Hematopoietic multipotent progenitor cell treated with erythropoietin and hydrocortisone succinate and interleukin-3 and kit ligand, for 15 days (in vitro differentiated cells): ENCODE results near the gene TEPSIN.
"Not testable (repeated sequence)": the region's sequence is repeated elsewhere in the genome, so short reads cannot be mapped to it uniquely, and the experiment has no call there.

Source experiments
- DNase-seq: peaks from one replicate; pipeline ENCODE4 v3.0.0-alpha.2; 2015; ENCODE audit warnings: low spot score

TEPSIN gene

GRCh38 chr17:81236784-81237183 is 2.1 kb downstream of the TEPSIN start:
- no peak for DNase-seq

- no peak for DNase-seq
These were observed 2.8 kb downstream of the TEPSIN start for GRCh38 chr17:81235822-81236740.

GRCh38 chr17:81234940-81235821 is 3.7 kb downstream of the TEPSIN start:
- DNase-seq = no peak

- no peak for DNase-seq
These were observed 4.4 kb downstream of the TEPSIN start for GRCh38 chr17:81234506-81234855.

- no peak for DNase-seq
These were observed 4.9 kb downstream of the TEPSIN start for GRCh38 chr17:81233811-81234505.

- no peak for DNase-seq
These were observed 5.5 kb downstream of the TEPSIN start for GRCh38 chr17:81233316-81233715.

- DNase-seq = no peak
These were observed 6.1 kb downstream of the TEPSIN start for GRCh38 chr17:81232616-81233241.

GRCh38 chr17:81231766-81232581 is 6.9 kb downstream of the TEPSIN start:
- DNase-seq = no peak

- DNase-seq = no peak
These were observed 7.7 kb downstream of the TEPSIN start for GRCh38 chr17:81231121-81231645.

GRCh38 chr17:81230043-81230820 is 8.6 kb downstream of the TEPSIN start:
- no peak for DNase-seq

GRCh38 chr17:81229666-81229920 is 9.3 kb downstream of the TEPSIN start:
- no peak for DNase-seq

GRCh38 chr17:81228834-81229665 is 9.8 kb downstream of the TEPSIN start:
- no peak for DNase-seq

- DNase-seq = no peak
These were observed 10.4 kb downstream of the TEPSIN start for GRCh38 chr17:81228420-81228819.

- not testable (repeated sequence) for DNase-seq
These were observed 11.2 kb downstream of the TEPSIN start for GRCh38 chr17:81227630-81228029.

- DNase-seq = no peak
These were observed 15.1 kb downstream of the TEPSIN start for GRCh38 chr17:81223762-81224130.

GRCh38 chr17:81222906-81223761 is 15.7 kb downstream of the TEPSIN start, which contains the start of gene CEP131:
Gene CEP131 (minus strand): TSS chr17:81222965. CDS start chr17:81220056, 2,909 bp downstream.
- DNase-seq = peak; percentile 98

- DNase-seq = no peak
These were observed 16.3 kb downstream of the TEPSIN start for GRCh38 chr17:81222620-81222905.

- no peak for DNase-seq
These were observed 16.8 kb downstream of the TEPSIN start for GRCh38 chr17:81221842-81222619.
